Brain pericyte (primary cell): Measurements from ENCODE around the gene CLEC16A.

Experiments
- DNase-seq: peaks from one replicate; pipeline ENCODE4 v3.0.0-alpha.2; 2012; ENCODE audit warnings: low read depth, low spot score

The CLEC16A gene

DNA sequence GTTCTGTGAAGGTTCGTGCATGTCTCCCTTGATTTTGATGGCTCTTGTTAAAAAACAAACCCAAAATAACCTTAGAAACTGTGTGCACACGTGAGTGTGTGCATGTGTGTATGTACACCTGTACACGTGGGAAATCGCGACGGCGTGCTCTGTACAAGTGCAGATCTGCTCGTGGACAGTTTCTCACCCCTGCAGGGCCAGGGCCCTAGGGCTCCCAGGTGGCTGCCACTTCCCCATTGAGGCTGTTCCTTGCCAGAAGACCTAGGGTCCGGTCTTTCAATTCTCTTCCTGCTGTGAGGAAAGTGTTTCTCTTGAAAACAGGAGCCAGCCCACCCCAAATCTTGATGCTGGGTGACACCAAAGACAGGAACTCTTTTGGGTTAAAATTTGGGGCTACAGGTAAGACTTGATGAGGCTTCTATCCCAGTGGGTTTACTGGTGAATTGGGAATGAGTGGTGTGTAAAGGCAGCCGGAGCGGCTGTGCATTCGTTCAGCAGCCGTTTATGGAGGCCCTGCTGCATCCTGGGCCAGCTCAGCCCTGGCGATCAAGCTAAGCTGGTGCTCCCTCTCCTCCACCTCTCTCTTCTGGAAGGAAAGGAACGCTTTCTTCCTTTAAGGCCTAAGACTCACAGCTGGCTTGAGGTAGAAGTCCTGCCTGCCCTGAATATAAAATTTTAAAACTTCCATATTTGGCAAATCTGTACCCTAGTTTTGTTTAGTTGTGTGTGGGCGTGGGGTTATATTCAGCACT, 137.9 kb downstream of the CLEC16A start:
- DNase-seq: no peak

DNA sequence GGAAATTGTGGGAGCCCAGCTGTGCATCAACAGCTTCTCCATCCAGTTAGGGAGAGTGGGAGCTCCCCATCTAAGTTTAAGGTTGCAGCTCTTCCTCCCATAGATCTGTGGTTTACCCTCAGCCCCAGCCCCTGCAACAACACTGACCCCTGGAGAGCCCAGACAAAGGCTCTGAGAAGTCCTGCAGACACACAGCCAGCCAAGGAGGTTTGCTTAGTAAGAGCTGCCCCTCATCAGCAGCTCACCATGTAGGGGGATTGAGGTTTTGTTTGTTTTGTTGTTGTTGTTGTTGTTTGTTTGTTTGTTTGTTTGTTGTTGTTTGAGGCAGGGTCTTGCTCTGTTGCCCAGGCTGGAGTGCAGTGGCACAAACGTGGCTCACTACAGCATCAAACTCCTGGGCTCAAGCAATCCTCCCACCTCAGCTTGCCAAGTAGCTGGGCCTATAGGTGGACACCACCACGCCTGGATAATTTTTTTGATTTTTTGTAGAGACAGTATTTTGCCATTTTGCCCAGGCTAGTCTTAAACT, 138.6 kb downstream of the CLEC16A start:
- DNase-seq: no peak

DNA sequence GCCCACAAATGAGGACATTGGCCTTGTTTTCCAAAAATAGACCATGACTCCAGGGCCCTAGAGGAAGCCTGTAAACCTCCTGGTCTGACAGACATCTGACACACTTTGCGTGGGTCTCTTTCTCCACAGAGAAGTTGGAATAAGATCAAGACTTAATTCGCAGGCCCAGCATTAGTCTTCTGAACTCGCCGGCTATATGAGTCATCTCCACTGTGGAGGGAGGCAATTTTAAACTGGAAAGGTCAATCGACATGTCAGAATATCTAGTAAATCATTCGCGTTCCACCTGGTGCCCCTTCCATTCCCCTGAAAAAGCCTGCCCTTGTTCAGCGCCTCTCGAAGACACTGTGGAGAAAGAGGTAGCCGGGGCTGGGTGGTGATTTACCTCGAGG, 140.1 kb downstream of the CLEC16A start:
- no peak for DNase-seq

DNA sequence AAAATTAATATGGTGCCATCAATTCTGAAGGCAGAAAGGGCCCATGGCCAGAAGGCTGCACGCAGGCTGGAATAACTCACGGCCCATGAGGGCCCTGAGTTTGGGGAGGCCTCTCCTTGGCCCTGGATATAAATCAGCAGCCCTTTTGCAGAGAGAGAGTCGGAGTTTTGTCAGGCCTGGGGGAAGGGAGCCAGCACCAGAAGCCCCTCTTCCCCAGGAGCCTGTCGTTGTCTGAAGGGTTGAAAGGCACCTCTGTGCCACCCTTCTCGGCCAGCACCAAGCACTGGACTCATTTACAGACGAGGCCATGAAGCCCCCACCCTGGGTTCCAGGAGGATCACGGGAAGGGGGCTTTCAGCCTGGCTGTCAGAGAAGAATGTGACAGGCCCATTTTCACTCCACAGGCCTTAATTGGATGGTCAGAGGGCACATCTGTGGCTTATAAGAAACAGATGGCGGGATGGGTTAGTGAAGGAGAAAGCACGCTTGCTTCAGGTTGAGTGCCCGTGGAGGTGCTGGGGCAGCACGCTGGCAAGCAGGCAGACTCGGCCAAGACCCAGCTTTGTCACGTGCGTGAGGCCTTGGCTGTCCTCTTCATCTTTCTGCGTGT, 140.6 kb downstream of the CLEC16A start:
- no peak for DNase-seq

DNA sequence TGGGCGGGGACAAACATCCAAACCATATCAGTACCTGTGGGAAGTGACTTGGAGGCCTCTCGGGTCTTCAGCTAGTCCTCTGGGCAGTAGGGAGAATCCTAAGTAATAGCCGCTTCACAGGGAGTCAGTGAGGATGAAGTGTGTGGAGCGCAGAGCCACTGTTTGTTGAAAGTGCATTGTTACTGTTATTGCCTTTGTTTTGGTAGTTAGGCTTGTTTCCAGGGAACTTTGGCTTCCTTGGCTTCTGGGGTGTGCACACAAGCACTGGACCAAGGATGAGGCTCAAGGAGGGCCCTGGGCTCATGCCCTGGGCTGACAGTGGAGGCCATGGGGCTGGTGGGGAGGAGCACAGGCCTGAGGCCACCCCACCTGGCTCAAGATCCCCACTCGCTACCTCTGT, 141.6 kb downstream of the CLEC16A start:
- DNase-seq: no peak

DNA sequence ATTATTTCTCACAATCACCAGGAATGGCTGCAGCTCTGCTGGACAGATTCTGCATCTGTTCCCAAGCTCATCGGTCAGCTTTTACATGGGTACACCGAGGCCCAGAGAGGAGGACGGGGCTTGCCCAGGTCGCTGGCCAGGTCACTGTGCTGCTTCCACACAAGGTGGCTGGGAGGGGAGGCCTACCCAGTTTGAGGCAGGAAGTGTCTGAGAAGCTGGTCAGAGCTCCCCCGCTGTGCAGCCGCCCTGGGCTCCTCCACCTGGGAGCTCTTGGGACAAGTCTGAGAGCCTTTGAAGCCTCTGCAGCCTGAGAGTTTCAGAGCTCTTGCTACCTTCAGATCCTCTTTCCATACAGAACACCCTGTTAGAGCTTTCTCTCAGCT, 143.3 kb downstream of the CLEC16A start:
- no peak for DNase-seq

DNA sequence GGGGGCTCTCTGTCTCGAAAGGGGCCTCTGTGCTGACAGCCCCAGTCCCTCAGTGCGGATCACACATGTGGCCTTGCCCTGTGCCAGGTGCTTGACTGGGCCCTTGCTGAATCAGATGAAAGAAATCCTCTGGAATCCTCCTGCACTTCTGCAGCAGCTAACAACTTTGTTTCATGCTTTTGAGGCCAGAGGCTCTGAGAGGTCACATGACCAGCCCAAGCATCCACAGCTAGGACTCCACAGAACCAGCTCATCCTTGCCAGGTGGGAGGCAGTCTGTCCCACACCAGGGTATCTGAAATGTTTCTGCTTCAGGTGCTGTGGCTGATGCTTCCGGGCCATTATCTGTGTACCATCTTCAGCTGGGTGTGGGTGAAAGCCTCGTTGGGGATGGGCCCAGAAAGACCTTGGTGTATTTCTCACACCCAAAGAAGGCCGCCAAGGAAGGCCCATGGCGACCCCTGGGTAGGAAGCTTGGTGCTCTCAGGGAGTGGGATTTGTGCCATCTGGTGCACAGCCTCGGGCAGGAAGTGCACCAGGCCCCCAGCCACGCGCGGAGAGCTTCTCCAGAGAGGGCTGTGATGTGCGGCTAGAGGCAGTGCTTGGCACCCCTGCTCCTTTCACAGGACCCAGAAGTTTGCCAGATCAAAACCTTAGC, 143.8 kb downstream of the CLEC16A start:
- no peak for DNase-seq

DNA sequence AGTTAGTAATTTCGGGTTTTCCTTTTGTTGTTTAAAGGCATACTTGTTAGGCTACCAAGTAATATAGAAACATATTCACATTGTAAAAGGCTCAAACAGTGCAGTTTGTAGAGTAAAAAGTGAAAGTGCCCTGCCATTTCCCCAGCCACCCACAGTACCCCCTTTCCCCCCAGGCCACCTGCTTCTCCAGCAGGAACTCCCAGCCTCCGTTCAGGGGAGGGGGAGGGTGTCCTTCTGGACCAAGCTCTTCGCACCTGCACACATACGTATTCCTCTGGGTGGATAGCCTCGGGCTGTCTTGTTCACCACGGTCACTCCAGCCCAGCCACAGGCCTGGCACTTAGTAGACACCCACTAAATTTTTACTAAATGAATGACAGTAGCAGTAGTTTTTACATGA, 144.5 kb downstream of the CLEC16A start:
- DNase-seq: no peak

DNA sequence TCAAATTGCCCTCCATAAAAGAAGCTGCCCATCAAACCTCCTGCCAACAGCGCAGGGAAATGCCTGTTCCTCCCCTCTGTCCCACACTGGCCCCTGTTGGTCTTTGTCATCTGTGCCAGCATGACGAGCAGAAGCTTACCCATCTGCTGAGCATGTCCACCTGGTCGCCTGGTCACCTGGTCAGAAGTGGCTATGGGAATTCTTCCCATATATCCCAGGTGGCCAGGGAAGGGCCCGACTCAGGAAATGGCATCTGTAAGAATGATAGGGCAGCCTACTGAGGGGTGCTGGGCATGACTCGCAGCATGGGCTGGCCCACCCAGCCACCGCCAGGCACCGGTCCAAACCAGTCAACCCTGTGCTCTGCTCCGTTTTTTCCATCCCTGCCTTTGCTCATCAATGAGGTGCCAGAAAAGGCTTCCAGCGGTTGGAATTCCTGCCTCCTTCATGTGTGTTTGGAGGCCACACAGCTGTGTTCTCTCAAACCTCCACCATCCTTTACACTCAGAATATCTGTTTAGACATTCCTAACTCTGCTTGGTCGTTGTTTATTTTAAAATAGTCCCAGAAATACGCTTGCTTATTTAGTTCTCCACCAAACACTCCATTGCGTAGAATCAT, 145.2 kb downstream of the CLEC16A start:
- DNase-seq: no peak

DNA sequence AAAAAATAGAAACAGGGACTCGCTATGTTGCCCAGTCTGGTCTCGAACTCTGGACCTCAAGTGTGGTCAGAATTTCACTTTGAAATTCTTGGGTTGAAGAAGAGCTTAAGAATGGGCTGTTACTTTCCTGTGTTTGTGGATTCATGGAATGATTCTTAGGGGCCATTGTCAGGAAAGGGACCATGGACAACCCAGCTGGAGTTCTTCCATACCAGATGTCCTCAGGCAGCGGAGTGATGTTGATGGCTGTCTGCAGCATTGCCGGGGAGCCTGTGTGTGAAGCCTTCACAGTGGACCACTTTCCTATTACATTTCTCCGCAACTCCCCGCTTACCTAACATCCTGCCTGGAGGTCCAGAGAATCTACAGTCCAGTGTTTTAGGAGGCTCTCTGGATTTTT, 145.9 kb downstream of the CLEC16A start:
- no peak for DNase-seq

DNA sequence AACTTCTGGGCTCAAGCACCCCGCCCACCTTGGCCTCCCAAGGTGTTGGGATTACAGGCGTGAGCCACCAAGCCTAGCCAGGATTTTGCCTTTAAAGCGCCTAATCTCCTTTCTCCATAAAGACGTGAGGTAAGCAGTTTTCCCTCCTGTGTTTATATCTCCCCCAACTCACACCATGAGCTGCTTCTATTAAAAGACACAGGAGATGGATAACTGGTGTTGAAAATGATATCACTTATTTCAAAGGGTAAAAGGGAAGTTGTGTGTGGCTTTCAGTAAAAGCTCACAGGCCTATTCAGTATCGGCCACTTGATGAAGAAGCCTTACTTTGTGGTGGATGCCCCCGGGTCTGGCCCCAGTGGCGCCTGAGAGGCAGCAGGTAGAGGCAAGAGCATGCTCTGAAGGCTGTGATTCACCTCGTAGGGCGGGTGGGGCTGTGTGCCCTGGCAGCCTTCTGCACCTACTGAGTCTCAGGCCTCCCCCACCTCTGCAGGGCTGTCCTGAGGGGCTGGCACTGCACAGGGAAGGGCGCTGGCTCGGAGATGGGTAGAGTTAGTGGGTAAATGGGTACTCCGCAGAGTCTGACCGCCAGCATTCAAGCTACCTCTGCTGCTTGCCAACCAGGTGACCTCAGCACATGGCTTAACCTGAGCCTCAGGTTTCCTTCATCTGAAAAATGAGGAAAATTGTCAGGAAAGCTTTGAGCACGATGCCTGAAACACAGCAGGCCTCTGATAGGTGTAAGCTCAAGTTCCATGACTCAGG, 146.8 kb downstream of the CLEC16A start:
- DNase-seq: no peak

DNA sequence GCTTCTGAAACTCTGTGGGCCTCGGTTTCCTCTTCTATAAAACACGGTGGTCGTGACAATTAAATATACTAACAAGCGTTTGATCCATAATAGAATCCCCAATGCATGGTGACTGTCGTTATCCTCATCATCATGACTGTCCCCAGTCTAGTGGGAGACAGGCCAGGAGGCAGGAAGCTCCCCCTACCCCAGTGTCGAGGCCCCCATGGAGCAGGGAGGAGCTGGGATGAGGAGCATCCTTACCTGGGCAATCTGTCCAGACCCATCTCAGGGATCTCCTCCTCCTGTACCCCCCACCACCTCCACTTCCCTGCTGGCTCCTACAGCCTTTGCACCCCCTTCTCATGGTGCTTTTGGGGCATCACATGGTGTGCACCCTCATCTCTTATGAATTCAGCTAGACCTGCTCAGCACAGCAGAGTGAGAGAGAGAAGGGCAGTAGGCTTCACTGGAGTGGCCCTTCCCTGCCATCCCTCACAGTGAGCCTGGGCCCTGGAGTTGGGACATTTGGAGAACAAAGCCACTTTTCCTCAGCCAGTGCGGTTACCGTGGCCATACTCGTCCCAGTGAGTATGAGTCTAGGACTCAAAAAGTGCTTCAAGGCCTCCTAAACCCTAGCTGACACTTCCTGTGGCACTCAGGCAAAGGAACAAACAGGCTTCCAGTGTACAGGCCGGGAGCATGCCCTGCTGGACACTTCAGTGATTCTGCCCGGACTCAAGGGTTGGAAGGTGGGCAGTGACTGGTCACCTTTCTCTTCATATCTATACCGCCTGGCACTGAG, 148.6 kb downstream of the CLEC16A start:
- no peak for DNase-seq

DNA sequence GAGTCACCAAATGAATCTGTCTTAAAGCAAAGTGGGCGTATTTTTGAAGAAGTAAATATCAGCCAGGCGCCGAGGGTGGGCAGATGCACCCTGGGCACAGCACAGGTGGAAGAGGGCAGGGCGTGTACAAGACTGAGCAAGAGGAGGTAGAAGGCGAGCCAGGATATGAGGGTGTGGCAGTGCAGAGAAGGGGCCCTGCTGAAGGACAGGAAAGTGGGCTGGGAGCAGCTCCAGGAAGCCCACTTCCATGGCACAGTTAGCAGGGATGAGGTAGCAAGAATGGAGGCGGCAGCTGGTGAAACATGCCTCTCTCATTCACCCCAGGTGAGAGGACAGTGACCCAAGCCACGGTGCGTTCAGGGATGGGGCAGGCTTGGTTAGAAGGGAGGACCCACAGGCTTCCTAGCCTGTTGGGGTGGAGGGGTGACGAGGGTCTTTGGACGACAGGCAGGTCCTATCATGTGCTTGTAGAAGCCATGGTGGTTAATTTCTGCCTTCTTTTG, 149.3 kb downstream of the CLEC16A start:
- no peak for DNase-seq

DNA sequence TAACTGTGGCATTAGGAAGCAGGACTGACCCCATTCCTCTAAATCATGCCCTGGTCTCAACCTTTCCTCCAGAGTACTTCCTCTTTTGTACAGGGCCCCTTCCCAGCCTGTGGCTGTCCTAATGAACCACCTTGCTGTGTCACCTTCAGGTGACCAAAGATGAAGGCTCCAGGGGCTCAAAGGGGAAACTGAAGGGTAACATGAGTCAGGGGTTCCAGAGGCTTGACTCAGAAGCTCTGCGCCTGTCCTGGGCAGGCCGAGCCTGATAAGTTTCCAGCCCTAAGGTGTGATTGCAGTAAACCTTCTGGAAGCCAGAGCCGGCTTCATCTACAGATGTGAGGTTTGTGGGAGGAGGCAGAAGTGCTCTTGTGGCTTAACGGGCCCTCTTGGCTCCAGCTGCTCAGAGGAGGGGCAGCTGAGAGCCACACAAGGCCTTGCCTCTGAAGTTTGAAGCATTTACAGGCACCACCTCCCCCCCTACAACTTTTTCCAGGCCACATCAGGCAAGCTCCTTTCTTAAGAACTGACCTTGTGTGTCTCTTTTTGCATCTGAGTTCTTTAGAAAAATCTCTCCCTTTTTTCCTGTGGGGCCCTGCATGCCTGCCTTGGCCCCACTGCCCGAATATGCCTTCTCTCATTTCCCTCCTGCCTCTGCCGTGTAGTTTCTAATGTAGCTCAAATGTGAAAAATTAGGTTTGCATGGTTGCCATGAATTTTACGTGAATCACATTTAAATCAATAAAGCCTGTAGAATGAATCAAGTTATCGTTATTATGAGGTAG, 149.9 kb downstream of the CLEC16A start:
- no peak for DNase-seq

DNA sequence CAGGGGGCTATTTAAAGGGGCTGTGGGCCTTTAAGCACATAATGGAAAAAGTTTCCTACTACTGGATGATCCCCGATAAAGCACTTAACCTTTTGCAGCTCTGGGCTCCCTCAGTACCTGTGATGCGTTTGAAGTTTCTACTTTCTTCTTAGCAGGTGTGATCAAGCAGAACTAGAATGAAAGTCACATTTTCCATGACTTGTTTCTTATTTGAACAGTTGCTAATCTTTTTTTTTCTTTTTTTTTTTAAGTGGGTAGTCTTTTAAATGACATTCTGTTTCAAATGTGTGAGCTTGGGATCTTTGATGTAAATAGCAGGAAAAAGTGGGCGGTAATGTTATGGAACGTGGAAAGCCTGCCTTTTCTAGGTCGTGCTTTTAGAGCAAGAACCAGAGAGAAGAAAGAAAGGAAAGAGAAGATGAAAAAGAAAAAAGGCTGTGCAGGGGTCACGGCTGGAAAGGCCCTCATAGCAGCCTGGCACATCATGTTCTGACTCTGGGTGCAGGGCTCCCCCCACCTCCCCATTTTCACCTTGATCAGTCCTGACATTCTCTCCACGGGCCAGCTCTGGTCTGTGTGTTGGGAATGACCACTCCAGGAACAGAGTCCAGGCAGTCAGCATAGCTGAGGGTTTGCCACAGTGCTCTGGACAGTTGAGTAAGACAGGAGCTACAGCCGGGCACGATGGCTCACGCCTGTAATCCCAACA, 150.6 kb downstream of the CLEC16A start:
- DNase-seq: no peak

DNA sequence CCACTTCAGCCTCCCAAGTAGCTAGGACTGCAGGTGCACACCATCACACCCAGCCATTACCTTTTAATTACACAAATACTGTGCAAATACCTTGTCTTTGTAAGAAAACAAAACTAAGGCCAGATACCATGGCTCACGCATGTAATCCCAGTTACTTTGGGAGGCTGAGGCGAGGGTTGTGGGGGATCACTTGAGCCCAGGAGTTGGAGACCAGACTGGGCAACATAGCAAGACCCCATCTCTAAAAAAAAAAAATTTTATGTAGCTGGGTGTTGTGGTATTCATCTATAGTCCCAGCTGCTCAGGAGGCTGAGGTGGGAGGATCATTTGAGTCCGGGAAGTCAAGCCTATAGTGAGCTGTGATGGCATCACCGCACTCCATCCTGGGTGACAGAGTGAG, 151.6 kb downstream of the CLEC16A start:
- no peak for DNase-seq

DNA sequence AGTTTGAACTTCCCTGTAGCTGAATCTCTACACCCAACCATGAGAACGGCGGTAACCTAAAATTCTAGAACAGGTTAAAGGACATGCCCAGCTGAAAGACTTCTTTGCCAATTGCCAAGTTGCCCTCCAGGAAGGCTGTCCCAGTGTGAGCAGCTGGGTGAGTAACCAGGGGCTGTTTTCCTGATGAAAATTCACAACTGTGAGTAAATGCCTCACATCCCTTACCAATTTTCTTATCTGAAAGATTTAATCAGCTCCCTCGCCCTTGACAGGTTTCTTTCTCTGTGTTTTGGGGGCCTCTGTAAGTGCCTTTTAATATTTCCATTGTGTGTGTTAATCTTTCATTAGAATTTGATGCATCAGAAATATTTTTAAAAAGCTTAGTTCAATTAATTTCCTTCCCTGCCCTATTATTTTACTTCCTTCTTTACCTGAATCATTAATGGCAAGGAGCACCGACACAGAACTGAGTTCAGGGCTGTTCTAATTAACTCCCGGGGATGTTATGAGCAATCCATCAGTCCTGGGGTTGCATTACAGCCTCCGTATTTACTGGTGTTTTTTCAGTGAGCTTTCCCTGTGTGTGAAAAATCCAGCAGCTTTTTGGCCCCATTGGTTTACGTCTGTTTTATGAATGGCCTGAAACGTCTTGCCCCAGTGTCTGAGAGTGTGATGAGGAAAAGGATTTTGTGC, 152.9 kb downstream of the CLEC16A start:
- DNase-seq: no peak

DNA sequence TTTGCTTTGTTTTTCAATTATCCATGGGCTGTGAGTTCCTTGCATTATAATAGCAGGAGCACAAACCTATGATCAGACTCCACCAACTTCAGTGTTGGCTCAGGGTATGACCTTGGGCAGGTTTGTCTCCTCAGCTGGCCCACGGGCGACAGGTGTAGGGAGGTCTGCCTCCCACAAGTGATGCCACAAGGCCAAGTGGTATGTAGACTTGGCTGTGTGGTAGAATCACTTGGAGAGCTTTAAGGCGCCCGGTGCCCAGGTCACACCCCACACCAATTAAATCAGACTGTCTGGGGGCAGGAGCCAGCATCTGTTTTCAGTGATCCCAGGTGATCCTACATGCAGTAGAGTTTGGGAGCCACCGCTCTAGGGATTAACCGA, 153.4 kb downstream of the CLEC16A start:
- no peak for DNase-seq
